ENCODE results near the gene ZNF471.

The ZNF471 gene

GRCh38 chr19:56573914-56574313 is 66.3 kb downstream of the ZNF471 start:
- DNase-seq (ENCODE audit: low spot score), result no peak

GRCh38 chr19:56577719-56578602 is 70.3 kb downstream of the ZNF471 start:
- DNase-seq (ENCODE audit: low spot score), result no peak

Measured in AG20443 (cell line).